ENCODE measurements around the gene MALRD1.

DNA sequence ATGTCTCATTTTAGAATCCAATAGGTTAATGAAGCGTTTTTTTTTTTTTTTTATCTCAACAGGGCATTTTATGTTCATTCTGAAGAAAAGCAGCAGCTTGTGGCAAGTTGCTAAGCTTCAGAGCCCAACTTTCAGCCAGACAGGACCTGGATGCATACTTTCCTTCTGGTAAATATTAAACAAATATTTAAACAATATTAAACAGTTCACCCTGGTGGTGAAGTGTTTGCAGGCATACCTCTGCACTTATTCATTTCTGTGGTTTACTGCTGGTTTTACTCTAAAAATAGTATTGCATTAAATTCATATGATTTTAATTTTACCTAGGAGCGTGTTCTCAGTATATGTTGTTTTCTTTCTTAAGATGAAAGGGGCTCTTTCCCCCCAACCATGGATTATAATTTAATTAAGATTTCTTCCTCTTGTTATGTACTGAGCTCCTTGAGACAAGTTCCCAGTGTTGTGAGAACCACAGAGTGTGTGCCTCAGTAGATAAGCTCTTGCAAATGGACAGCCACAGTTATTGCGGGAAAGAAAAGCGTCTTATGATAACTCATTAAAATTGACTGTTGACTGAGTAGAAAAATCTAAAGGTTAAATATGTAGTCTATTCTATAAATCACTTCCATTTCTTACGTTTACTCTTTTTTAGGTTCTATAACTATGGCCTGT is 155.8 kb downstream of the MALRD1 start:
- TF ChIP-seq, protein P1, sequence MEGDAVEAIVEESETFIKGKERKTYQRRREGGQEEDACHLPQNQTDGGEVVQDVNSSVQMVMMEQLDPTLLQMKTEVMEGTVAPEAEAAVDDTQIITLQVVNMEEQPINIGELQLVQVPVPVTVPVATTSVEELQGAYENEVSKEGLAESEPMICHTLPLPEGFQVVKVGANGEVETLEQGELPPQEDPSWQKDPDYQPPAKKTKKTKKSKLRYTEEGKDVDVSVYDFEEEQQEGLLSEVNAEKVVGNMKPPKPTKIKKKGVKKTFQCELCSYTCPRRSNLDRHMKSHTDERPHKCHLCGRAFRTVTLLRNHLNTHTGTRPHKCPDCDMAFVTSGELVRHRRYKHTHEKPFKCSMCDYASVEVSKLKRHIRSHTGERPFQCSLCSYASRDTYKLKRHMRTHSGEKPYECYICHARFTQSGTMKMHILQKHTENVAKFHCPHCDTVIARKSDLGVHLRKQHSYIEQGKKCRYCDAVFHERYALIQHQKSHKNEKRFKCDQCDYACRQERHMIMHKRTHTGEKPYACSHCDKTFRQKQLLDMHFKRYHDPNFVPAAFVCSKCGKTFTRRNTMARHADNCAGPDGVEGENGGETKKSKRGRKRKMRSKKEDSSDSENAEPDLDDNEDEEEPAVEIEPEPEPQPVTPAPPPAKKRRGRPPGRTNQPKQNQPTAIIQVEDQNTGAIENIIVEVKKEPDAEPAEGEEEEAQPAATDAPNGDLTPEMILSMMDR (conservative IDR thresholded peaks at IDR 0.05 in 1 of 2, IDR thresholded peaks at IDR 0.05 in 1 of 2; ENCODE audit: extremely low read depth in 1 of 2, insufficient read depth in 1 of 2, low read depth in 1 of 2, low read length in 2 of 2): no peak
- TF ChIP-seq EZH2 (IDR thresholded peaks at IDR 0.05; ENCODE audit: borderline replicate concordance, low read length): no peak
